ENCODE data around the gene MGLL. TPM values are rescaled to one million over a fixed set of nuclear protein-coding genes. Genes with fewer than 3 reads are reported as not detected.

The MGLL gene
- total RNA-seq, 1 experiment from 2014 or later = 0.94 TPM

- POLR2A ChIA-PET = no interaction called here
- Mint-ChIP-seq H3K36me3 (no peaks in the 10 kb centered on the region), H3K9me3 (no peaks in the 10 kb centered on the region), H3K4me3 (no peak overlapping the region), H3K4me1 (peaks cover 14% of the 10 kb centered on the region), H3K27me3 (ENCODE audit: low read depth) (peaks cover 2% of the 10 kb centered on the region; the same call in 1 of the 2 replicates), H3K27ac (no peak overlapping the region)
- ATAC-seq = no peak
- TF ChIP-seq ZBTB21 (CRISPR knock-in tag; IDR thresholded peaks at IDR 0.05; ENCODE audit: borderline replicate concordance) (no peak), RELA (CRISPR knock-in tag; IDR thresholded peaks at IDR 0.05; ENCODE audit: borderline replicate concordance) (no peak), CTCF (IDR thresholded peaks at IDR 0.05) (no peak), ETV6 (CRISPR knock-in tag; IDR thresholded peaks at IDR 0.05) (no peak), TP53 (CRISPR knock-in tag; IDR thresholded peaks at IDR 0.05) (no peak), CBFB (CRISPR knock-in tag; IDR thresholded peaks at IDR 0.05; ENCODE audit: low read depth) (no peak), TEAD1 (CRISPR knock-in tag; IDR thresholded peaks at IDR 0.05) (no peak), NR1H2 (CRISPR knock-in tag; IDR thresholded peaks at IDR 0.05) (no peak), RORB (CRISPR knock-in tag; IDR thresholded peaks at IDR 0.05) (no peak), E2F4 (CRISPR knock-in tag; IDR thresholded peaks at IDR 0.05; ENCODE audit: borderline replicate concordance, low read depth) (no peak), MLX (CRISPR knock-in tag; IDR thresholded peaks at IDR 0.05) (no peak), GTF2I (CRISPR knock-in tag; conservative IDR thresholded peaks at IDR 0.05) (no peak), CREM (CRISPR knock-in tag; IDR thresholded peaks at IDR 0.05) (no peak), ZNF512 (CRISPR knock-in tag; IDR thresholded peaks at IDR 0.05; ENCODE audit: borderline replicate concordance) (no peak), NFATC4 (CRISPR knock-in tag; IDR thresholded peaks at IDR 0.05) (no peak), GRHL2 (CRISPR knock-in tag; IDR thresholded peaks at IDR 0.05; ENCODE audit: insufficient replicate concordance, severe bottlenecking) (no peak)
- CTCF ChIA-PET = interaction anchor here (1.0 kb wide), 1 partner anchor 60 kb away, joined by 4 read pairs; no protein-coding TSS in a partner anchor
- DNase-seq (ENCODE audit: low spot score) = no peak
These were observed 82.8 kb downstream of the MGLL start for GRCh38 chr3:127739347-127740135.

GRCh38 chr3:127738192-127738840 lies 84.0 kb downstream of the MGLL start:
- no peak overlapping the region for H3K27ac Mint-ChIP-seq
- DNase-seq (ENCODE audit: low spot score) (no peak), ATAC-seq (no peak)
- ChIA-PET CTCF (interaction anchor here (0.7 kb wide), 1 partner anchor 422 kb away, joined by 3 read pairs; no protein-coding TSS in a partner anchor), POLR2A (interaction anchor here (0.7 kb wide), 1 partner anchor 44 kb away, joined by 4 read pairs; no protein-coding TSS in a partner anchor)
- no peak overlapping the region for H3K4me3 Mint-ChIP-seq
- H3K4me1 Mint-ChIP-seq = peaks cover 18% of the 10 kb centered on the region
- no peaks in the 10 kb centered on the region for H3K9me3 Mint-ChIP-seq
- no peaks in the 10 kb centered on the region for H3K36me3 Mint-ChIP-seq
- no peak for TF ChIP-seq RELA (CRISPR knock-in tag; IDR thresholded peaks at IDR 0.05; ENCODE audit: borderline replicate concordance)
- no peak for TF ChIP-seq E2F4 (CRISPR knock-in tag; IDR thresholded peaks at IDR 0.05; ENCODE audit: borderline replicate concordance, low read depth)
- TF ChIP-seq NFE2L1 (CRISPR knock-in tag; IDR thresholded peaks at IDR 0.05) = no peak
- no peak for TF ChIP-seq NR2C2 (CRISPR knock-in tag; IDR thresholded peaks at IDR 0.05)
- TF ChIP-seq JUN (CRISPR knock-in tag; IDR thresholded peaks at IDR 0.05) = no peak
- no peak for TF ChIP-seq SP1 (CRISPR knock-in tag; conservative IDR thresholded peaks at IDR 0.05)
- TF ChIP-seq TP53 (CRISPR knock-in tag; IDR thresholded peaks at IDR 0.05) = no peak
- no peak for TF ChIP-seq ZNF512 (CRISPR knock-in tag; IDR thresholded peaks at IDR 0.05; ENCODE audit: borderline replicate concordance)
- no peak for TF ChIP-seq ATF1 (CRISPR knock-in tag; IDR thresholded peaks at IDR 0.05)
- no peak for TF ChIP-seq PRRX2 (CRISPR knock-in tag; IDR thresholded peaks at IDR 0.05)
- no peak for TF ChIP-seq ZNF416 (CRISPR knock-in tag; IDR thresholded peaks at IDR 0.05)
- no peak for TF ChIP-seq USF1 (CRISPR knock-in tag; IDR thresholded peaks at IDR 0.05)
- peaks cover 8% of the 10 kb centered on the region for H3K27me3 Mint-ChIP-seq (ENCODE audit: low read depth)
